ENCODE measurements around the gene APBA2. TPM values are rescaled to one million over a fixed set of nuclear protein-coding genes. Genes with fewer than 3 reads are reported as not detected.

The APBA2 gene
- total RNA-seq, 1 experiment from 2014 or later: 0.31 TPM

DNA sequence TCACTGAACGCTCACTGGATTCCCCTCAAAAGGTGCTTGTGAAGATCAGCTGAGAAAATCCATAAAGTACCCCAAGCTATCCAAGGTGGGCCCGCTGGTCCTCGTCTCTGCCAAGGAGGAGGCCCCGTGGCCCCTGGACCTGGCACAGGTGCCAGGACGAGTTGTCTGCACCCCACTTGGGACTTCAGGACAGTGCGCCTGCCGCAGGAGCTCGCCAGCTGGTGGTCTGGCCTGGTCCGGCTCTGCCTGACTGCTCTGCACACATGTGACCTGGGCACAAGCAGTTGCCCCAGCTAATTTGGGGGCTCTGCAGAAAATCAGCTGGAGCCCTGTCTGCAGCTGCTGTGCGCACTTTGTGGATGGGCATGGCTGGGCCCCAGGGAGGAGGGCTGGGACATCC is 224.0 kb downstream of the APBA2 start:
- Histone ChIP-seq H3K4me1 (ENCODE audit: control insufficient read depth, insufficient read depth, low read length) (no peaks in the 10 kb centered on the region; the same call in 1 of the 2 replicates), H3K36me3 (ENCODE audit: control insufficient read depth, insufficient read depth, low read length) (no peaks in the 10 kb centered on the region), H3K9me3 (ENCODE audit: control insufficient read depth, insufficient read depth, low read depth, low read length) (no peaks in the 10 kb centered on the region), H3K4me3 (ENCODE audit: low read depth in 2 of 2, low read length in 2 of 2) (no peak overlapping the region), H3K27me3 (ENCODE audit: control insufficient read depth, insufficient read depth, low read length) (no peaks in the 10 kb centered on the region), H3K27ac (ENCODE audit: low read length) (no peak overlapping the region)
- CTCF ChIA-PET: no interaction called here
- no peak for ATAC-seq
- no TSS peak for BruUV-seq (replicated peaks)
- POLR2A ChIA-PET: no interaction called here
- TF ChIP-seq TCF7L2 (IDR thresholded peaks at IDR 0.05; ENCODE audit: low read depth, low read length) (no peak), REST (IDR thresholded peaks at IDR 0.05; ENCODE audit: insufficient read depth in 1 of 2, low read depth in 2 of 2, low read length in 1 of 2) (no peak), POLR2AphosphoS5 (IDR thresholded peaks at IDR 0.05; ENCODE audit: low read depth, low read length) (no peak), SIN3A (IDR thresholded peaks at IDR 0.05; ENCODE audit: borderline replicate concordance, insufficient read depth, low read depth, low read length) (no peak)
- TF ChIP-seq, protein P1, sequence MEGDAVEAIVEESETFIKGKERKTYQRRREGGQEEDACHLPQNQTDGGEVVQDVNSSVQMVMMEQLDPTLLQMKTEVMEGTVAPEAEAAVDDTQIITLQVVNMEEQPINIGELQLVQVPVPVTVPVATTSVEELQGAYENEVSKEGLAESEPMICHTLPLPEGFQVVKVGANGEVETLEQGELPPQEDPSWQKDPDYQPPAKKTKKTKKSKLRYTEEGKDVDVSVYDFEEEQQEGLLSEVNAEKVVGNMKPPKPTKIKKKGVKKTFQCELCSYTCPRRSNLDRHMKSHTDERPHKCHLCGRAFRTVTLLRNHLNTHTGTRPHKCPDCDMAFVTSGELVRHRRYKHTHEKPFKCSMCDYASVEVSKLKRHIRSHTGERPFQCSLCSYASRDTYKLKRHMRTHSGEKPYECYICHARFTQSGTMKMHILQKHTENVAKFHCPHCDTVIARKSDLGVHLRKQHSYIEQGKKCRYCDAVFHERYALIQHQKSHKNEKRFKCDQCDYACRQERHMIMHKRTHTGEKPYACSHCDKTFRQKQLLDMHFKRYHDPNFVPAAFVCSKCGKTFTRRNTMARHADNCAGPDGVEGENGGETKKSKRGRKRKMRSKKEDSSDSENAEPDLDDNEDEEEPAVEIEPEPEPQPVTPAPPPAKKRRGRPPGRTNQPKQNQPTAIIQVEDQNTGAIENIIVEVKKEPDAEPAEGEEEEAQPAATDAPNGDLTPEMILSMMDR (IDR thresholded peaks at IDR 0.05): no peak
- DNase-seq (ENCODE audit: low read depth, low spot score): no peak
- in situ Hi-C loops (cut with HindIII; ENCODE audit: low pct_unique_long_range_greater_than_20kb, low sequenced_read_pairs): no loop called here
- intact Hi-C loops (cut with micrococcal nuclease; ENCODE audit: unreplicated experiment): no loop called here

DNA sequence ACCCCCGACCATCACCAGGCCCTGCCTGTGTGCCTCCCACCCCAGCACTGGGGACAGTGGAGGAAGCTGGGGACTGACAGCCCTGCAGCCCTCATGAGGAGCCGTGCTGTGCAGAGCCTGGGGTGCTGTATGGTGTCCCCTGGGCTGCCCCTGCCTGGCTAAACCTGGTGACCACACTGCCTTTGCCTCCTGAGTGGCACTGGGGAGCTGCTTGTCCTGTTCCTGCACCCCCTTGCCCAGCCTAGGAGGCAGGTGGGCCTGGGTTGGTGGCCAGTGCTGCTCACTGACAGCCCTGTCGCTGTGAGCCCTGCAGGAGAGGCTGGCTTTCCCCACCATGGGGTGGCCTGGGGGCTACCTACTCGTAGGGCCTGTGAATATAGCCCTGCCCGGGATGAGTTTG is 224.4 kb downstream of the APBA2 start:
- intact Hi-C loops (cut with micrococcal nuclease; ENCODE audit: unreplicated experiment): no loop called here
- Histone ChIP-seq H3K36me3 (ENCODE audit: control insufficient read depth, insufficient read depth, low read length) (no peaks in the 10 kb centered on the region), H3K27me3 (ENCODE audit: control insufficient read depth, insufficient read depth, low read length) (no peaks in the 10 kb centered on the region), H3K4me1 (ENCODE audit: control insufficient read depth, insufficient read depth, low read length) (no peaks in the 10 kb centered on the region; the same call in 1 of the 2 replicates), H3K27ac (ENCODE audit: low read length) (no peak overlapping the region), H3K9me3 (ENCODE audit: control insufficient read depth, insufficient read depth, low read depth, low read length) (no peaks in the 10 kb centered on the region), H3K4me3 (ENCODE audit: low read depth in 2 of 2, low read length in 2 of 2) (no peak overlapping the region)
- BruUV-seq (replicated peaks): no TSS peak
- in situ Hi-C loops (cut with HindIII; ENCODE audit: low pct_unique_long_range_greater_than_20kb, low sequenced_read_pairs): no loop called here
- ATAC-seq: no peak
- TF ChIP-seq SIN3A (IDR thresholded peaks at IDR 0.05; ENCODE audit: borderline replicate concordance, insufficient read depth, low read depth, low read length) (no peak), TCF7L2 (IDR thresholded peaks at IDR 0.05; ENCODE audit: low read depth, low read length) (no peak), POLR2AphosphoS5 (IDR thresholded peaks at IDR 0.05; ENCODE audit: low read depth, low read length) (no peak), REST (IDR thresholded peaks at IDR 0.05; ENCODE audit: insufficient read depth in 1 of 2, low read depth in 2 of 2, low read length in 1 of 2) (no peak)
- TF ChIP-seq, protein P1 (IDR thresholded peaks at IDR 0.05): no peak
- ChIA-PET POLR2A (no interaction called here), CTCF (no interaction called here)
- DNase-seq (ENCODE audit: low read depth, low spot score): no peak
